Left lung (tissue), 10 donors: Measurements from ENCODE around the gene PTGER4. TPM values are rescaled to one million over a fixed set of nuclear protein-coding genes. Genes with fewer than 3 reads are reported as not detected.

ENCODE experiments used
- ATAC-seq: fragments of 200-7000 bp; cut with Tn5 transposase; one replicate; pipeline ENCODE4 v1.9.1; 2020; ENCODE audit warnings: moderate library complexity
- DNase-seq, 4 donors: peaks; one replicate each; pipeline ENCODE4 v3.0.0-alpha.2; 2013 to 2020
- H3K27ac ChIP-seq, 2 donors: fragments of 200-600 bp; sonication (generic) in 1 of 2; one replicate each; pipeline versions ENCODE4 v1.5.0 to v1.8.0; 2020 to 2021
- H3K27me3 ChIP-seq, 2 donors: fragments of 200-600 bp; sonication (generic) in 1 of 2; one replicate each; pipeline versions ENCODE4 v1.5.0 to v1.8.0; 2020 to 2021
- H3K36me3 ChIP-seq, 2 donors: fragments of 200-600 bp; sonication (generic) in 1 of 2; one replicate each; pipeline versions ENCODE4 v1.5.0 to v1.8.0; 2020 to 2021
- H3K4me1 ChIP-seq, 2 donors: fragments of 200-600 bp; one replicate each; pipeline ENCODE4 v1.8.0; 2021
- H3K4me3 ChIP-seq, 2 donors: fragments of 200-600 bp; sonication (generic) in 1 of 2; one replicate each; pipeline versions ENCODE4 v1.5.0 to v1.8.0; 2020 to 2021; ENCODE audit warnings: mild to moderate bottlenecking in 1 of 2
- H3K9me3 ChIP-seq, 2 donors: fragments of 200-600 bp; sonication (generic) in 1 of 2; one replicate each; pipeline versions ENCODE4 v1.5.0 to v1.8.0; 2020 to 2021
- CTCF ChIP-seq, 2 donors: fragments of 200-600 bp; sonication (generic) in 1 of 2; IDR thresholded peaks; one replicate each; pipeline versions ENCODE4 v1.5.0 to v1.8.0; 2021; ENCODE audit warnings: antibody characterized with exemption in 2 of 2
- intact Hi-C, 2 donors: fragments of 100-400 bp; cut with DNase I; formaldehyde crosslinking; loops; one replicate each; pipeline versions ENCODE4 v1.11.2 to v1.14.2; 2022
- polyA plus RNA-seq, 6 donors: library from polyadenylated mRNA; unstranded; fragments of 120-200 nt; gene quantifications; one replicate each; pipeline ENCODE4 v1.2.1, GENCODE V29; 2013; ENCODE audit not compliant: insufficient read length in 6 of 6
- total RNA-seq, 2 donors: library from RNA; stranded (reverse); fragmentation: NEBNext Ultra II Directional; extraction: Animal tissue kit (Norgen Biotek cat#: 25700); gene quantifications; one replicate each; pipeline ENCODE4 v1.2.1, GENCODE V29; 2021
- donor health status: DM: no; HTN: yes; CAD: no.
- donor health status: DM: no; HTN: no; CAD: no.

PTGER4 gene
- total and polyA plus RNA-seq, 8 donors: 2.0 to 28.4 (median 3.8) TPM

- peaks cover 0 to 16% of the 10 kb centered on the region in 2 donors for H3K36me3 ChIP-seq
- no peak for ATAC-seq
- intact Hi-C loops: no loop called here
- no peaks in the 10 kb centered on the region for H3K9me3 ChIP-seq
- DNase-seq: no peak
- H3K4me1 ChIP-seq: peaks cover 9 to 65% of the 10 kb centered on the region in 2 donors
- TF ChIP-seq CTCF (IDR thresholded peaks at IDR 0.05): no peak
- peak overlapping the region in 1 of 2 donors; percentile 77 for H3K27ac ChIP-seq
- H3K4me3 ChIP-seq: peak overlapping the region; percentile 61 to 78
- peaks cover 8 to 26% of the 10 kb centered on the region in 2 donors for H3K27me3 ChIP-seq
Measured at GRCh38 chr5:40683305-40683704, 3.6 kb downstream of the PTGER4 start.

- no peak overlapping the region for H3K27ac ChIP-seq
- H3K27me3 ChIP-seq: peaks cover 8 to 22% of the 10 kb centered on the region in 2 donors
- intact Hi-C loops: loop anchor here in 1 of 2 donors (5.0 kb wide), 1 partner anchor 738 kb away; no protein-coding TSS in a partner anchor
- peaks cover 7 to 75% of the 10 kb centered on the region in 2 donors for H3K4me1 ChIP-seq
- no peak for TF ChIP-seq CTCF (IDR thresholded peaks at IDR 0.05)
- H3K36me3 ChIP-seq: peaks cover 0 to 20% of the 10 kb centered on the region in 2 donors
- ATAC-seq (no peak), DNase-seq (no peak)
- H3K9me3 ChIP-seq: no peaks in the 10 kb centered on the region
- peak overlapping the region in 1 of 2 donors; percentile 78 for H3K4me3 ChIP-seq
Measured at GRCh38 chr5:40685193-40685592, 5.5 kb downstream of the PTGER4 start.

- peak overlapping the region in 1 of 2 donors; percentile 78 for H3K4me3 ChIP-seq
- H3K9me3 ChIP-seq: no peaks in the 10 kb centered on the region
- TF ChIP-seq CTCF (IDR thresholded peaks at IDR 0.05): no peak
- DNase-seq (peak in 1 of 4 donors; percentile 55), ATAC-seq (no peak)
- peaks cover 6 to 13% of the 10 kb centered on the region in 2 donors for H3K27me3 ChIP-seq
- H3K4me1 ChIP-seq: peaks cover 3 to 82% of the 10 kb centered on the region in 2 donors
- peak overlapping the region in 1 of 2 donors; percentile 43 for H3K27ac ChIP-seq
- peaks cover 0 to 27% of the 10 kb centered on the region in 2 donors for H3K36me3 ChIP-seq
- intact Hi-C loops: loop anchor here in 1 of 2 donors (5.0 kb wide), 1 partner anchor 739 kb away; no protein-coding TSS in a partner anchor
Measured at GRCh38 chr5:40685976-40686486, 6.3 kb downstream of the PTGER4 start.

GRCh38 chr5:40687321-40687720, 7.6 kb downstream of the PTGER4 start:
- intact Hi-C loops: loop anchor here in 1 of 2 donors (5.0 kb wide), 1 partner anchor 740 kb away; no protein-coding TSS in a partner anchor
- H3K27ac ChIP-seq: peak overlapping the region in 1 of 2 donors; percentile 33
- DNase-seq: no peak

More at GRCh38 chr5:40687321-40687720, 7.6 kb downstream of the PTGER4 start:
- no peak for TF ChIP-seq CTCF (IDR thresholded peaks at IDR 0.05)
- Histone ChIP-seq H3K27me3 (peaks cover 0 to under 1% of the 10 kb centered on the region in 2 donors), H3K36me3 (peaks cover 0 to 31% of the 10 kb centered on the region in 2 donors), H3K9me3 (no peaks in the 10 kb centered on the region), H3K4me3 (peak overlapping the region in 1 of 2 donors; percentile 78), H3K4me1 (peaks cover 3 to 84% of the 10 kb centered on the region in 2 donors)
- ATAC-seq: no peak
